Parathyroid adenoma (tissue), 2 donors: ENCODE measurements around the gene XPOT.

Experiments used
- H2AFZ ChIP-seq: fragments of 300-600 bp; sonication (generic); one replicate; pipeline ENCODE4 v1.7.0; 2017; ENCODE audit warnings: antibody characterized with exemption, mild to moderate bottlenecking
- H3K27ac ChIP-seq: fragments of 300-600 bp; sonication (generic); one replicate; pipeline ENCODE4 v1.7.0; 2017
- H3K27me3 ChIP-seq: fragments of 300-600 bp; sonication (generic); one replicate; pipeline ENCODE4 v1.7.0; 2017; ENCODE audit warnings: low read length; ENCODE audit not compliant: control insufficient read depth, insufficient read depth
- H3K36me3 ChIP-seq: fragments of 300-600 bp; sonication (generic); one replicate; pipeline ENCODE4 v1.7.0; 2017; ENCODE audit warnings: low read length; ENCODE audit not compliant: control insufficient read depth, insufficient read depth
- H3K4me1 ChIP-seq: fragments of 300-600 bp; sonication (generic); one replicate; pipeline ENCODE4 v1.7.0; 2017; ENCODE audit warnings: control low read depth
- H3K4me2 ChIP-seq: fragments of 300-600 bp; sonication (generic); one replicate; pipeline ENCODE4 v1.7.0; 2017; ENCODE audit warnings: low read length
- H3K4me3 ChIP-seq: fragments of 300-600 bp; sonication (generic); one replicate; pipeline ENCODE4 v1.7.0; 2017; ENCODE audit warnings: low read depth, low read length
- H3K79me2 ChIP-seq: fragments of 300-600 bp; sonication (generic); one replicate; pipeline ENCODE4 v1.7.0; 2017; ENCODE audit warnings: control low read depth
- H3K9ac ChIP-seq: fragments of 300-600 bp; sonication (generic); one replicate; pipeline ENCODE4 v1.7.0; 2017; ENCODE audit warnings: mild to moderate bottlenecking
- H3K9me3 ChIP-seq: fragments of 300-600 bp; sonication (generic); one replicate; pipeline ENCODE4 v1.7.0; 2017; ENCODE audit warnings: low read length; ENCODE audit not compliant: control insufficient read depth
- TF ChIP-seq, protein P1 (sequence below): fragments of 300-600 bp; sonication (generic); IDR thresholded peaks from one replicate; pipeline ENCODE4 v1.7.0; 2017; ENCODE audit warnings: antibody characterized with exemption, mild to moderate bottlenecking
- donor health status: primary hyperparathyroidism.

Gene XPOT

GRCh38 chr12:64383675-64384074 lies 20.5 kb upstream of the XPOT start:
- TF ChIP-seq, protein P1, sequence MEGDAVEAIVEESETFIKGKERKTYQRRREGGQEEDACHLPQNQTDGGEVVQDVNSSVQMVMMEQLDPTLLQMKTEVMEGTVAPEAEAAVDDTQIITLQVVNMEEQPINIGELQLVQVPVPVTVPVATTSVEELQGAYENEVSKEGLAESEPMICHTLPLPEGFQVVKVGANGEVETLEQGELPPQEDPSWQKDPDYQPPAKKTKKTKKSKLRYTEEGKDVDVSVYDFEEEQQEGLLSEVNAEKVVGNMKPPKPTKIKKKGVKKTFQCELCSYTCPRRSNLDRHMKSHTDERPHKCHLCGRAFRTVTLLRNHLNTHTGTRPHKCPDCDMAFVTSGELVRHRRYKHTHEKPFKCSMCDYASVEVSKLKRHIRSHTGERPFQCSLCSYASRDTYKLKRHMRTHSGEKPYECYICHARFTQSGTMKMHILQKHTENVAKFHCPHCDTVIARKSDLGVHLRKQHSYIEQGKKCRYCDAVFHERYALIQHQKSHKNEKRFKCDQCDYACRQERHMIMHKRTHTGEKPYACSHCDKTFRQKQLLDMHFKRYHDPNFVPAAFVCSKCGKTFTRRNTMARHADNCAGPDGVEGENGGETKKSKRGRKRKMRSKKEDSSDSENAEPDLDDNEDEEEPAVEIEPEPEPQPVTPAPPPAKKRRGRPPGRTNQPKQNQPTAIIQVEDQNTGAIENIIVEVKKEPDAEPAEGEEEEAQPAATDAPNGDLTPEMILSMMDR, result no peak
- H2AFZ ChIP-seq, result no peak overlapping the region
- H3K27me3 ChIP-seq, result no peaks in the 10 kb centered on the region
- no peaks in the 10 kb centered on the region for H3K4me1 ChIP-seq
- no peaks in the 10 kb centered on the region for H3K36me3 ChIP-seq
- H3K9me3 ChIP-seq, result no peaks in the 10 kb centered on the region
- no peaks in the 10 kb centered on the region for H3K79me2 ChIP-seq
- no peak overlapping the region for H3K27ac ChIP-seq
- H3K4me2 ChIP-seq, result no peak overlapping the region
- no peak overlapping the region for H3K4me3 ChIP-seq
- H3K9ac ChIP-seq, result no peak overlapping the region

DNA sequence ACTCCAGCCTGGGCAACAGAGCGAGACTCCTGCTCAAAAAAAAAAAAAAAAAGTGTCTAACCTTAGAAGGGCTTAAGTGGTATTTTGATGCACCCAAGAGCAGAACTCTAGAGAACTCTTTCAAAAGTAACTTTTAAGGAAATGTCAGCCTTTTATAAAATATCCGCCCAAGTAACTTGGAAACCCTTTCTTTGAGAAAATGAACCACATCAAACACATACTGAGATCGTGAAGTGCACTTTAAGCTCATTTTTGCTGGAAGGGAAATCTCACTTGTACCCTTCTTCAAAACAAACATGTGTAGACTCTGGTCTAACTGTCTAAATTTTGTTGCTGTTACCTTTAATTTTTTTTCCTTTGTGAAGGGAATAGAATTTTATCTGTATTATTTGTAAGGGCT lies 19.2 kb upstream of the XPOT start:
- TF ChIP-seq, protein P1, result no peak
- Histone ChIP-seq H2AFZ (no peak overlapping the region), H3K27me3 (no peaks in the 10 kb centered on the region), H3K9ac (no peak overlapping the region), H3K27ac (no peak overlapping the region), H3K4me3 (no peak overlapping the region), H3K79me2 (no peaks in the 10 kb centered on the region), H3K36me3 (no peaks in the 10 kb centered on the region), H3K4me1 (no peaks in the 10 kb centered on the region), H3K4me2 (no peak overlapping the region), H3K9me3 (no peaks in the 10 kb centered on the region)

DNA sequence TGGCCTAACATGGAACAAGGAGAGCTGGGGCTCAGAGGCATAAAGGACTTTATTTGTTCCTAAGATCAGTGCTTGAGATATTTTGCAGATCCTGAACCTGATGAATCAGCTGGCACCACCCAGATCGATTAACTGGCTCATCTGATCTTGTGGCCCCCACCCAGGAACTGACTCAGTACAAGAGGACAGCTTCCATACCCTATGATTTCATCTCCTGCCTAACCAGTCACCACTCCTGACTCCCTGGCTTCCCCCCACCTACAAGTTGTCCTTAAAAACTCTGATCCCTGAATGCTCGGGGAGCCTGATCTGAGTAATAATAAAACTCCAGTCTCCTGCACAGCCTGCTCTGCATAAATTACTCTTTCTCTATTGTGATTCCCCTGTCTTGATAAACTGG lies 18.7 kb upstream of the XPOT start:
- Histone ChIP-seq H3K4me1 (no peaks in the 10 kb centered on the region), H3K27me3 (no peaks in the 10 kb centered on the region), H2AFZ (no peak overlapping the region), H3K36me3 (no peaks in the 10 kb centered on the region), H3K4me3 (no peak overlapping the region), H3K27ac (no peak overlapping the region), H3K9ac (no peak overlapping the region), H3K9me3 (no peaks in the 10 kb centered on the region), H3K79me2 (no peaks in the 10 kb centered on the region), H3K4me2 (no peak overlapping the region)
- TF ChIP-seq, protein P1, result no peak

DNA sequence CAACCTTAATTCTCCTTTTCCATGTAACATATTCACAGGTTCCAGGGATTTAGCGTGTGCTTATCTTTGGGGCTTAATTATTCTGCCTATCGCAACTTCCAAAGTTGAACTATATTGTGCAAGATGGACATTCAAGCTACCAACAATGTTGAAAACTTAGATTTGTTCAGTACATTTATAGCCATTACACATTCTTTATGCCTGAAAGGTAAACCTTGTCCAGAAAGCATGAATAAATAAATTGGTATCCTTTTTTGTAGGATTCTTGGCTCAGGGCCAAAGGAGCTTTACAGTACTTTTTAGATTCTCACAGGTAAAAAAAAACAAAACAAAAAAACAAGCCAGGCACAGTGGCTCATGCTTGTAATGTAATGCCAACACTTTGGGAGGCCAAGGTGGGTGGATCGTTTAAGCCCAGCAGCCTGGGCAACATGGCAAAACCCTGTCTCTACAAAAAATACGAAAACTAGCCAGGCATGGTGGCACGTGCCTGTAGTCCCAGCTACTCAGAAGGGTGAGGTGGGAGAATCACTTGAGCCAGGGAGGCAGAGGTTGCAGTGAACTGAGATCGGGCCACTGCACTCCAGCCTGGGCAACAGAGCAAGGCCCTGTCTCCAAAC lies 16.9 kb upstream of the XPOT start:
- Histone ChIP-seq H3K36me3 (no peaks in the 10 kb centered on the region), H3K4me2 (no peak overlapping the region), H3K9me3 (no peaks in the 10 kb centered on the region), H3K4me3 (no peak overlapping the region), H2AFZ (no peak overlapping the region), H3K79me2 (no peaks in the 10 kb centered on the region), H3K4me1 (no peaks in the 10 kb centered on the region), H3K27me3 (no peaks in the 10 kb centered on the region), H3K27ac (no peak overlapping the region), H3K9ac (no peak overlapping the region)
- TF ChIP-seq, protein P1, result no peak

GRCh38 chr12:64389154-64389553 lies 15.0 kb upstream of the XPOT start:
- no peak overlapping the region for H3K27ac ChIP-seq
- H3K9ac ChIP-seq, result no peak overlapping the region
- H3K36me3 ChIP-seq, result no peaks in the 10 kb centered on the region
- no peaks in the 10 kb centered on the region for H3K4me1 ChIP-seq
- no peaks in the 10 kb centered on the region for H3K79me2 ChIP-seq
- no peak overlapping the region for H2AFZ ChIP-seq
- no peaks in the 10 kb centered on the region for H3K27me3 ChIP-seq
- TF ChIP-seq, protein P1, result no peak
- H3K4me3 ChIP-seq, result no peak overlapping the region
- H3K4me2 ChIP-seq, result no peak overlapping the region
- H3K9me3 ChIP-seq, result no peaks in the 10 kb centered on the region
